Duodenal mucosa (tissue), 2 donors: Measurements from ENCODE around the gene BMS1.
"Not testable (repeated sequence)": the region's sequence is repeated elsewhere in the genome, so short reads cannot be mapped to it uniquely, and the experiment has no call there.

Experiments
- H3K27ac ChIP-seq: one replicate; pipeline ENCODE4 v1.7.0; 2013; ENCODE audit warnings: low read depth, low read length
- H3K27me3 ChIP-seq, 2 donors: one replicate each; pipeline ENCODE4 v1.7.0; 2013; ENCODE audit warnings: low read length in 2 of 2, control low read depth in 1 of 2; ENCODE audit not compliant: insufficient read depth in 2 of 2, control insufficient read depth in 1 of 2
- H3K36me3 ChIP-seq, 2 donors: one replicate each; pipeline ENCODE4 v1.7.0; 2013; ENCODE audit warnings: low read length in 2 of 2, control low read depth in 1 of 2; ENCODE audit not compliant: insufficient read depth in 2 of 2, control insufficient read depth in 1 of 2
- H3K4me1 ChIP-seq, 2 donors: one replicate each; pipeline ENCODE4 v1.7.0; 2013; ENCODE audit warnings: low read length in 2 of 2, control low read depth in 1 of 2; ENCODE audit not compliant: insufficient read depth in 2 of 2, control insufficient read depth in 1 of 2
- H3K4me3 ChIP-seq, 2 donors: one replicate each; pipeline ENCODE4 v1.7.0; 2013; ENCODE audit warnings: low read length in 2 of 2, low read depth in 1 of 2
- H3K9ac ChIP-seq, 2 donors: one replicate each; pipeline ENCODE4 v1.7.0; 2013; ENCODE audit warnings: low read length in 2 of 2, low read depth in 1 of 2
- H3K9me3 ChIP-seq, 2 donors: one replicate each; pipeline ENCODE4 v1.7.0; 2013; ENCODE audit warnings: low read length in 2 of 2, control low read depth in 1 of 2; ENCODE audit not compliant: control insufficient read depth in 1 of 2

BMS1 gene

GRCh38 chr10:42817417-42817816, 34.8 kb downstream of the BMS1 start:
- not testable (repeated sequence) for H3K4me1 ChIP-seq, H3K4me3 ChIP-seq, H3K27me3 ChIP-seq, H3K27ac ChIP-seq, H3K9ac ChIP-seq, H3K9me3 ChIP-seq
- H3K36me3 ChIP-seq, result peaks cover 13 to 47% of the 10 kb centered on the region in 2 donors

- not testable (repeated sequence) for H3K4me1 ChIP-seq, H3K27ac ChIP-seq, H3K27me3 ChIP-seq, H3K4me3 ChIP-seq, H3K9ac ChIP-seq, H3K9me3 ChIP-seq
- peaks cover 19 to 64% of the 10 kb centered on the region in 2 donors for H3K36me3 ChIP-seq
These were observed 44.2 kb downstream of the BMS1 start for GRCh38 chr10:42826759-42827158.

GRCh38 chr10:42827201-42827600, 44.6 kb downstream of the BMS1 start:
- Histone ChIP-seq H3K27me3 (no peaks in the 10 kb centered on the region), H3K9ac (no peak overlapping the region), H3K27ac (no peak overlapping the region), H3K9me3 (no peaks in the 10 kb centered on the region), H3K4me3 (no peak overlapping the region), H3K4me1 (peaks cover 0 to 4% of the 10 kb centered on the region in 2 donors), H3K36me3 (peaks cover 19 to 66% of the 10 kb centered on the region in 2 donors)

- not testable (repeated sequence) for H3K27ac ChIP-seq, H3K27me3 ChIP-seq, H3K4me3 ChIP-seq, H3K9me3 ChIP-seq, H3K4me1 ChIP-seq, H3K9ac ChIP-seq
- peaks cover 14 to 58% of the 10 kb centered on the region in 2 donors for H3K36me3 ChIP-seq
These were observed 45.8 kb downstream of the BMS1 start for GRCh38 chr10:42828391-42828790.

GRCh38 chr10:42830237-42830636, 47.6 kb downstream of the BMS1 start:
- no peak overlapping the region for H3K9ac ChIP-seq
- H3K4me1 ChIP-seq, result peaks cover 0 to 4% of the 10 kb centered on the region in 2 donors
- H3K36me3 ChIP-seq, result peaks cover 11 to 43% of the 10 kb centered on the region in 2 donors
- H3K27ac ChIP-seq, result no peak overlapping the region
- H3K9me3 ChIP-seq, result no peaks in the 10 kb centered on the region
- no peaks in the 10 kb centered on the region for H3K27me3 ChIP-seq
- no peak overlapping the region for H3K4me3 ChIP-seq

GRCh38 chr10:42836096-42836495, 53.5 kb downstream of the BMS1 start:
- Histone ChIP-seq H3K27ac (no peak overlapping the region), H3K4me1 (no peaks in the 10 kb centered on the region), H3K36me3 (peaks cover 1 to 14% of the 10 kb centered on the region in 2 donors), H3K9me3 (no peaks in the 10 kb centered on the region), H3K4me3 (no peak overlapping the region), H3K27me3 (no peaks in the 10 kb centered on the region), H3K9ac (no peak overlapping the region)

- Histone ChIP-seq H3K4me1 (no peaks in the 10 kb centered on the region), H3K27ac (no peak overlapping the region), H3K27me3 (no peaks in the 10 kb centered on the region), H3K9ac (no peak overlapping the region), H3K9me3 (no peaks in the 10 kb centered on the region), H3K36me3 (peaks cover 0 to 6% of the 10 kb centered on the region in 2 donors), H3K4me3 (peak overlapping the region in 1 of 2 donors; percentile 40)
These were observed 54.3 kb downstream of the BMS1 start for GRCh38 chr10:42836771-42837468.

- not testable (repeated sequence) for H3K27me3 ChIP-seq, H3K9me3 ChIP-seq, H3K9ac ChIP-seq, H3K27ac ChIP-seq, H3K4me1 ChIP-seq, H3K4me3 ChIP-seq, H3K36me3 ChIP-seq
These were observed 62.2 kb downstream of the BMS1 start for GRCh38 chr10:42844810-42845209.

GRCh38 chr10:42847261-42847660, 64.7 kb downstream of the BMS1 start:
- H3K4me3 ChIP-seq, H3K9me3 ChIP-seq, H3K36me3 ChIP-seq, H3K9ac ChIP-seq, H3K27ac ChIP-seq, H3K27me3 ChIP-seq, H3K4me1 ChIP-seq: not testable (repeated sequence)

GRCh38 chr10:42850931-42851330, 68.3 kb downstream of the BMS1 start:
- Histone ChIP-seq H3K27ac (no peak overlapping the region), H3K27me3 (peaks cover 0 to 6% of the 10 kb centered on the region in 2 donors), H3K36me3 (no peaks in the 10 kb centered on the region), H3K4me3 (no peak overlapping the region), H3K4me1 (no peaks in the 10 kb centered on the region), H3K9me3 (peaks cover 0 to 4% of the 10 kb centered on the region in 2 donors), H3K9ac (no peak overlapping the region)
